ENCODE data around the gene ZNF841. TPM values are rescaled to one million over a fixed set of nuclear protein-coding genes. Genes with fewer than 3 reads are reported as not detected.

ZNF841 gene
- total and polyA plus RNA-seq, 2 of the 8 experiments (the other 6 are each of a cell fraction or from before 2014, with no cell fraction given): 4.1 to 17.9 TPM

DNA sequence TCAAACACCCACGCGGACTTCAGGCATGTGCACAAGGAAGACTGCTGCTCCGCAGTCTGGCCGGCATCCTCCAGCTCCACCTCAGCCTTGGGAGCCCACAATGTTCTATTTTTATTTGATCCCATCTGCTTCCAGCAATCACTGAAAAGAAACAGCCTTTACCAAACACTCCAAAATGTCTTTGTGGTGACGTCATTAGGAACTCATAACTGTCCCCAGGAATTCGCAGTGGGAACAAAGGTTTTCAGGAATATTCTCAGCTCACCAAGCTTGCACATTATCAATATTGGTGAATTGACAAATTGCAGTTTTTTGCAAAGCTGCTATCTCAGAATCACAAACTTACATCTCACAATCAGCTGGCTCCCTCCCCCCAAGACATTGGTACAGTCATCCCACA, 15.2 kb upstream of the ZNF841 start (continued):
- TF ChIP-seq, protein P1, sequence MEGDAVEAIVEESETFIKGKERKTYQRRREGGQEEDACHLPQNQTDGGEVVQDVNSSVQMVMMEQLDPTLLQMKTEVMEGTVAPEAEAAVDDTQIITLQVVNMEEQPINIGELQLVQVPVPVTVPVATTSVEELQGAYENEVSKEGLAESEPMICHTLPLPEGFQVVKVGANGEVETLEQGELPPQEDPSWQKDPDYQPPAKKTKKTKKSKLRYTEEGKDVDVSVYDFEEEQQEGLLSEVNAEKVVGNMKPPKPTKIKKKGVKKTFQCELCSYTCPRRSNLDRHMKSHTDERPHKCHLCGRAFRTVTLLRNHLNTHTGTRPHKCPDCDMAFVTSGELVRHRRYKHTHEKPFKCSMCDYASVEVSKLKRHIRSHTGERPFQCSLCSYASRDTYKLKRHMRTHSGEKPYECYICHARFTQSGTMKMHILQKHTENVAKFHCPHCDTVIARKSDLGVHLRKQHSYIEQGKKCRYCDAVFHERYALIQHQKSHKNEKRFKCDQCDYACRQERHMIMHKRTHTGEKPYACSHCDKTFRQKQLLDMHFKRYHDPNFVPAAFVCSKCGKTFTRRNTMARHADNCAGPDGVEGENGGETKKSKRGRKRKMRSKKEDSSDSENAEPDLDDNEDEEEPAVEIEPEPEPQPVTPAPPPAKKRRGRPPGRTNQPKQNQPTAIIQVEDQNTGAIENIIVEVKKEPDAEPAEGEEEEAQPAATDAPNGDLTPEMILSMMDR (IDR thresholded peaks at IDR 0.05; ENCODE audit: control extremely low read depth in 1 of 3, insufficient read depth in 1 of 3, low read depth in 1 of 3, low read length in 3 of 3): no peak
- TF ChIP-seq TCF12 (IDR thresholded peaks at IDR 0.05; ENCODE audit: low read depth, low read length): no peak
- no peak for TF ChIP-seq SAP30 (IDR thresholded peaks at IDR 0.05; ENCODE audit: insufficient read depth, insufficient replicate concordance, low read length)
- TF ChIP-seq SP2 (IDR thresholded peaks at IDR 0.05; ENCODE audit: low read length): no peak
- TF ChIP-seq BACH1 (IDR thresholded peaks at IDR 0.05; ENCODE audit: low read length): no peak

Measured in H1 (cell line).